ENCODE results near the gene LINS1.

- TF ChIP-seq ZNF217 (IDR thresholded peaks at IDR 0.05): no peak
- TF ChIP-seq FOS (IDR thresholded peaks at IDR 0.05; ENCODE audit: borderline replicate concordance, extremely low read depth, insufficient read length): no peak
- TF ChIP-seq KLF5 (IDR thresholded peaks at IDR 0.05; ENCODE audit: partially characterized antibody): no peak
- no peak for TF ChIP-seq CTCF (IDR thresholded peaks at IDR 0.05 in 2 of 3, conservative IDR thresholded peaks at IDR 0.05 in 1 of 3; ENCODE audit: control insufficient read depth in 2 of 3, extremely low read depth in 1 of 3, insufficient read depth in 1 of 3, low read depth in 3 of 3, low read length in 3 of 3)
- no peak for TF ChIP-seq CBX3 (IDR thresholded peaks at IDR 0.05; ENCODE audit: borderline replicate concordance, low read depth)
- no peak for TF ChIP-seq CHD2 (IDR thresholded peaks at IDR 0.05; ENCODE audit: borderline replicate concordance, low read depth, low read length)
- no peak for TF ChIP-seq TCF3 (IDR thresholded peaks at IDR 0.05; ENCODE audit: borderline replicate concordance, insufficient read depth, low read depth, low read length)
- no peak for TF ChIP-seq POLR2A (IDR thresholded peaks at IDR 0.05; ENCODE audit: low read depth, low read length)
- no peak for TF ChIP-seq EZH2 (IDR thresholded peaks at IDR 0.05; ENCODE audit: borderline replicate concordance, control insufficient read depth, low read depth, low read length)
- no peak for TF ChIP-seq SMC3 (IDR thresholded peaks at IDR 0.05; ENCODE audit: borderline replicate concordance, low read length)
- no peak for TF ChIP-seq POLR2AphosphoS5 (IDR thresholded peaks at IDR 0.05; ENCODE audit: low read length)
- TF ChIP-seq RELA (IDR thresholded peaks at IDR 0.05; ENCODE audit: borderline replicate concordance, partially characterized antibody): no peak
Measured at GRCh38 chr15:100628746-100629145, 26.8 kb upstream of the LINS1 start.
